OCI-M1 (cell line): ENCODE measurements around the gene ATOH8.

Source experiments
- DNase-seq: peaks from one replicate; lab custom pipeline; 2025; lab: John Stamatoyannopoulos, UW

The ATOH8 gene

DNA sequence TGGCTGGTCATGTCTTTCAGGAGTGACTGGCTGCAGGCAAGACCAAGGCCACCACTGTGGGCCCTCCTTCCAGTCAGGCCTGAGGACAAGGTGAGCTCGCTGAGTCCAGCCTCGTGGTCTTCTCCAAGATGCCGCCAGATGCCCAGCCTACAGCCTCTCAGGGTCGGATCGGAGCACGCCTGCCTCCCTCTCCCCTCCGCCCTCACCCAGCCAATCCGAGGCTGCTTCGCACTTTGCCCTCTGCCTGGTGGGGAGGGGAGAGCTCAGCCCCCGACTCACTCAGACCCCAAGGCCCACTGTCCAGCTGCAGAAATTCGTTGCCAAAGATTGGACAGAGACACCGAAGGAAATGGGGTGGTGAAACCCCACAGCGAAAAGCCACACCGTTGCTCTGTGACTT lies 33.1 kb downstream of the ATOH8 start:
- DNase-seq, result no peak

DNA sequence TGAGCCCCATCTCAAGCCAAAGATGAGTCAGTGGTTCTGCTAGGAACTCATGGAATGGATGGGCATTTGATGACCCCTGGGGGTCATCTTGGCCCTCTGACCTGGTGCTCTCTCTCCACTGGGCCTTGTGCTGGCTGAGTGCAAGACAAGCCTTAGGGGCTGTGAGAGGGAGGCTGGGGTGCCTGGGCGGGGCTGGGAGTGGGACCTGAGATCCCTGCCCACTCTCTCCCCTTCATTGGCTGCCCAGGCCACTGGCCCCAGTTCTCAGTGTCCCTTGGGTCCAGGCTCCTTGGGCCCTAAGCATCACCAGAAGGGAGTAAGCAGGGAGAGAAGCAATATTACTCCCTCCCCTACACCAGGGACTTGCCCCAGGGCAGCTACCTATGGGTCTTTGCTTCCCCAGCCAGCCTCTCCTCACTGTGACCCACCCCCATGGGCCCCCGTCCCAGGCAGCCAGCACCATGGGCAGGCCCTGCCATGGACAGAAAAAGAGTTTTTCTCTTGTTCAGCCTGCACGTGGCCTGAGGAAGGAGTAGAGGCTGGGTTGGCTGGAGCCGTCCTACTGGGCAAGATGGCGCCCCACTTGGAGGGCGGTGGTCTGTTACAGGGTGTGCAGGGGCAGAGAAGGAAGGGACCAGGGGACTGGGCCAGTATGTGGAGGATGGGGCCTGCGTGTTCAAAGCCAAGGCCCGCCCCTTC lies 33.6 kb downstream of the ATOH8 start:
- DNase-seq, result no peak

DNA sequence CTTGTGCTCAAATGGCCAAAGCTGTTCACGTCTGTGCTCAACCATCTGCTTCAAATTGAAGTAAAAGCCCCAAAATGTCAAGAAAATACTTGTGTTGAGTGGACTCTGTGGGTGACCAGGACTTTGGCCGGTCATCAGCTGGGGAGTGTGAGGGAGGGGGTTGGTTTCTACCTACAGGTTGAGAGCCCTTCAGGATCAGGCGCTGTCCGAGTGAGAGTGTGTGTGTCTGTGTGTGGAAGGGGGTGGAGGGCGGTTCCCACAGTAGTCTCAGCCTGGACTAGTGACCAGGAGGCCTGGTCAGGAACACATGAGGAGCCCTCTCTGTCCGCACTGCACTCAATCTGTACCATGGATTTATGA lies 34.2 kb downstream of the ATOH8 start:
- no peak for DNase-seq

DNA sequence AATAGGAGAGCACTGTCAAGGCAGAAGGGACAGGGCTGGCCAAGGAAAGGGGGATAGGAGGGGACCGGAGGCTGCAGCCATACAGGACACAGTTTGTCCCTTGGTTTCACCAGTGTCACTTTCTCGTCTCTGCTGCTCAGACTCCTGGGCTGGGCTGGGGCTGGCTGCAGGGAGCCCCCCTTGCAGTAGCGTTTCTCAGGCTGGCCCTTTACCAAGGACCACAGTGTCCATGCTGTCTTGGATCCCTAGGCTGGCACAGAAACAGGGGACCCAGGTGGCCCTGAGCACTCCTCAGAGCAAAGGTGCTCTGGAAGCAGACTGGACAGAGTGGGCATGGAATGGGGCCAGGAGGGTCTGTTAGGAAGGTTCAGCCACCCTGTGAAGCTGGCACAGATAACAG lies 34.8 kb downstream of the ATOH8 start:
- no peak for DNase-seq

- no peak for DNase-seq
Measured at GRCh38 chr2:85789271-85789670, 35.5 kb downstream of the ATOH8 start.

DNA sequence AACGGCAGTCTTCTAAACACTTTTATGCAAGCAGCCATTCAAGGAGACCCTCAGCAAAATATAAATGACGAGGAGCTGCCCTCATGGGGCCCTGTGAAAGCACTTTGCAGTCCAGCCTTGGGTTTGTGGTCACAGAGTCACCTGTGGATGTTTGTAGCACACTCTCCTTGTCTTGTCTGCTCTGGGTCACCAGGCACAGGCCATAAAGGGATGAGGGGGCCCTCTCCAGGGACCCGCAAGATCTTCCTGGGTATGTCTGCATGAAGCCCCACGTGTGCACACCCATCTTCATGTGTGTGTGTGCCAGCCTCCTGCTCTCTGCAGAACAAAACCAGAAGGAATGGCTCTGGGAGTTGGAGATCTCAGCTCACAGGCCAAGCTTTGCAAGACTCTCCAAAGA lies 36.2 kb downstream of the ATOH8 start:
- DNase-seq, result no peak

GRCh38 chr2:85790499-85791188 lies 36.9 kb downstream of the ATOH8 start:
- DNase-seq, result no peak

DNA sequence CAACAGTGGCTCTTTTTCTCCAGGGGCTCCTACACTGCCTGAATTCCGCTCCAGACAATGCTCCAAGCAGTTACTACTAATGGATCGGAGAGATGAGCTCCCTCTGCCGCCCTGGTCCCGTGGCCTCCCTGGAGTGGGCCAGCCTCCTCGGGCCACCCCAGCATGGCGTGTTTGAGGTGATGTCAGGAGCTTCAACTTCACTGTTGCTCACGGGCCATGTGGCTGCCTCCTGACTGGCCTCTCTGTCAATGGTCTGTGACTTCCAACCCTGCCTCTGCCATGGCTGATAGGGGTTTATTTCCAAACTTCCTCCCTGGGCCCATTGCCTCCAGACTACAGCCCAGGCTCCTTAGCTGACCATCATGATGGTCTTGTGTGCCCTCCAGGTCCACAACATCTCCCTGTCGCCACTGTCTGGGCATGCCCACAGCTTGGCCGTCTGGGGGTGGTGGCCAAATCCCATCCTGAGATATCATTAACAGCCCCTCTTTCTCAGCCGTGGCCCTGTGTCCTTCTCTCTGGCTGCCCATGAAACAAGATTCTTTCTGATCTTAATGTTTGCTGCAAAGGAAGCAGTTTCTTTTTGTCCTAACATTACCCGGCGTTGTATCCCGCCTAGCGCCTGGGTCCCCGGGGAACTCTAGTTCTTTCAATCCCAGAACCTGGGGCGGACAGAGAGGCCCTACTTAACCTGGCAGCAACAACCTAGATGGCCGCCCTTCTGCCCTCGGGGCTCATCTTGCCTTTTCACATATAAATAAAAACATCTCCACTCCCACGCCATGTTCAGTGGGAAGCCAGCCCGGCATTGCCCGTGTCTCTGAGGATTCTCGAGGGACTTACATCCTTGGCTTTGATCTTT lies 38.1 kb downstream of the ATOH8 start:
- no peak for DNase-seq

DNA sequence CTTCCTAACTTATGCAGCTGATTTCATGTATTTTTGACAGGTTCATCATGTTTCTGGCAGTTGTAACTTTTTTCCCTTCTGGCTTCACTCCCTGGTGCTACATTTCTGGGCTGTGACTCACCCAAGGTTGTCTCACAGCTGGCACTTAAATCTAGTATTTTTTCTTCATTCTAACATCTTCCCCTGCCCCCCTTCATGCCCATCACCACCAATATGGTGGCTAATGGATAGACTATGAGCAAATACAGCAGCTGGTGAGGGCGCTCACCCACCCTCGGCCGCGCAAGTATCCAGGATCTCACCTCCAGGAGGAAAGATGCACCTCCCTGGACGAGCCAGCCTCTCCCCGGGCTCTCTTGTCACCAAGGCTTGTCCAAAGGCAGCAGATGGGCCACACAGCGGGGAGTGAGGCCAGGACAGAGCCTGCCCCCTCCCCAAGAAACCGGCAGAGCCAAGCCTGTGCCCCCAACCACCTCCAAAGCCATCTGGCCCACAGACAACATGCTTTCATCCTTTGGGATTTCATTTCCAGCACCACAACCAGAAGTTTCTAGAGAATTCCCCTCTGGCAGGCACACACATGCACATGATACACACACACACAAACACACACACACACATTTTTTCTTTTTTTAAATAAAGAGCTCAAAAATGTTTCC lies 39.1 kb downstream of the ATOH8 start:
- DNase-seq, result no peak

GRCh38 chr2:85793584-85793983 lies 39.8 kb downstream of the ATOH8 start:
- DNase-seq, result no peak

DNA sequence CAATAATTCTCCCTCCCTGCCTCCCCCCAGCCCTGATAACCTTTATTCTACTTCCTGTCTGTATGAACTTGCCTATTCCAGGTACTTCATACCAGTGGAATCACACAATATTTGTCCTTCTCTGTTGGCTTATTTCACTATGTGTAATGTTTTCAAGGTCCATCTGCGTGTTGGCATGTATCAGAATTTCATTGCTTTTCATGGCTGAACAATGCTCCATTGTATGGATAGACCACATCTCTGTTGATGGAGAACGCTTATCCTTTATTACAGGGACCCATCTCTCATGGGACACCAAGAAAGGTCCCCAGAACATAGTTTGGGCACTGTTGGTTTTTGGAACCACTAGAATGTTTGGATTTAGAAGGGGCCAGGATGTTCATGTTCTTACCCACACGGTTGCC lies 40.2 kb downstream of the ATOH8 start:
- no peak for DNase-seq

DNA sequence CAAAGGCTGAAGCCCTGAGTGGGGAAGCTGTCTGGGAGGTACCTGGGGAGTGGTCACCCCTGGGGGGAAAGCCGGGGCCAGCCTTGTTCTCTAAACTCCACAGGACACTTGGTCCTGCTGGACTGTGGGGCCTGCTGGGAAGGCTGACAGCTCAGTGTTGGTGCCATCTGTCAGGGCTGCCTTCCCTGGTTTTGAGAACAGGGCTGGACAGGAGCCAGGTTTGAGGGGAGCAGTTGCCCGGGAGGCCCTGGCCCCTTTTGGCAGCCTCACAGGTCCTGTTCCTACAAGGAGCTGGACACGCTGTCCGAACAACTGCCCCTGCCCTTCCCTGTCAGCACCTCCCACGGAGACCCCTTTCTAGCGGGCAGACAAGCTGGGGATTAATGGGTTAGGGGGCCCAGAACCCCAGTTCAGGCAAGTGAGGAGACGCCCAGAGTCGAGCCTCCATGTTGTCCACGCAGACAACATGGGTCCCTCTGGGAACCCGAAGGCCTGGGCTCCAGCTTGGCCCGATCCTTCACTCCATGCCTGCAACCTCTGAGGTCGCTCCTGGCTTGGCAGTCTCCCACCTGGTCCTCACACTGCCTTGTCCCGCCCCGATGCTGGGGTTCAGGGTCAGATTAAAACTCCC lies 40.8 kb downstream of the ATOH8 start:
- no peak for DNase-seq

GRCh38 chr2:85795331-85796045 lies 41.7 kb downstream of the ATOH8 start:
- DNase-seq, result no peak

- DNase-seq, result no peak
Measured at GRCh38 chr2:85796046-85796340, 42.2 kb downstream of the ATOH8 start.

GRCh38 chr2:85796341-85797262 lies 42.8 kb downstream of the ATOH8 start:
- DNase-seq, result no peak

DNA sequence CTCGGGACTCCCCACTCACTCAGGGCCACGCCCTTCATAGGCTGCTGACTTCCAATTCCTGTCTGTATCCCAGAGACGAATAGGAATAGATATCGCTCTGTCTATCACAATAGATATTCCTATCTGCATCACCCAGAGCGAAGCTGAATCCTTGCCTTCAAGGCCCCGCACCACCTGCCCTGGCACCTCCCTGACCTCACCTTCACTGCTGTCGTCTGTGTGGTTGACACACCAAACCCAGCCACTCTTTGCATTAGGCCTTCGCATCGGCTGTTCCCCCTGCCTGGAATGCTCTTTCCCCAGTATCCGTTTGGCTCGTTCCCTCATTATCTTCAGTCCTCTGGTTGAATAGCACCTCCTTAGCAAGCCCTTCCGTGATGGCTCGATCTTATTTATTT lies 43.5 kb downstream of the ATOH8 start:
- no peak for DNase-seq

DNA sequence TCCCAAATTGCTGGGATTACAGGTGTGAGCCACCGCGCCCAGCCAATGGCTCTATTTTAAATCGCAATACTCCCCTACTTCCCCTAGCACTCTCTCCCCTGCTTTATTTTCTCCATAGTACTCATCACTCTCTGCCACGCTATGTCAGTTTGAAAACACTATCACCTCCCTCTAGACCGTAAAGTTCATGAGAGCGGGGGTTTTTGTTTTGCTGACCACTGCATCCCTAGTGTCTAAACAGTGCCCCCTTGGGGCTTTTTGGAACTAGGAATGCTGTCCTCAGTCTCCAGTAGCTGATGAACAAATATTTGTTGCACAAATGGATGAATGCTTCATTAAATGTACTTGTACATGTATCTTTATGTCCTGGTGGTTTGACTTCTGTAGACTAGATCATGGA lies 44.1 kb downstream of the ATOH8 start:
- peak; percentile 8 for DNase-seq

DNA sequence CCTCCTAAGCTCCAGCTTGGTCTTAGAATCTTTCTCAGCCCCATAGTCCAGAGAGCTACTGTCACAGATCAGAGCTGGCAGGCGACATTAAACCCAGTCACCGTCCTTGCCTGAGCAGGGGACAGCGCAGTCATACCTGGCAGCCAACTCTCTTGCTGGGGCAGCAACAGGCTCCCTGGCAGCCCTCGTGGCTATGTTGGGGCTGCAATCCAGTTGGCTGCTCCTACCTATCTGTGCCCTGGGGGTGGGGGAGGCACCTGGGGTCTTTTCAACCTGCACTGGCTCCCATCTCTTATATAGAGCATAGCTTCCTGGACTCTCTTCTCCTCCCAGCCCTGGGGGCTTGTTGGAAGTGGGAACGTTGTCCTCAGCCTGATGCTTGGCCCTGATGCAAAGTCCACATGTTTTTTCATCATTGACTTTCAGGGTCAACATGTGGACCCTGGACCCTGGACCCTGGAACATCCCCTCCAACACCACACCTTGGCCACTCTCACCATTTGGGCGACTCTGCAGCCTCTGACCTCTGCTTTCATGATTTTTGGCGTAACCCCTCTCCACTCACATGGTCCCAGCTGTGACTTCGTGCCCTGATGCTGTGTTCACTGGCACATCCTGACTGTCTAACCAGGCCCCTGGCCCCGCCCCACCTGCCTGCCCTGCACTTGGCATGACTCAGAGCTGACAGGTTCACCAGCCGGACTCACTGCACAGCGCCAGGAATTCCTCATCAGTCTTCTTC lies 45.6 kb downstream of the ATOH8 start:
- DNase-seq, result no peak

DNA sequence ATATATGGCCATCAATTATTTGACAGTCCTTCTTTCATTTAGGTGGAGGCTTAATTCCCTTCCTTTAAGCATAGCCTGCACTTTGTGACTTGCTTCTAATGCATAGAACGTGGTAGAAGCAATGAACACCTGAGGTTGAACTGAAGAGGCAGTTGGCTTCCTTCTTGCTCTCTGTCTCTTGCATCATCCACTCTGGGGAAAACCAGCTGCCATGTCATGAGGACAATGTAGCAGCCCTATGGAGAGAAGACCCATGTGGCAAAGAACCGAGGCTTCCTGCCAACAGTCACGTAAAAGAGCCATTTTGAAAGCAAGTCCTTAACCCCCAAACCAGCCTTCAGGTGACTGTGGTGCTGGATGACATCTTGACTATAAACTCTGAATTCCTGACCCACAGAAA lies 46.8 kb downstream of the ATOH8 start:
- DNase-seq, result peak; percentile 4

- no peak for DNase-seq
Measured at GRCh38 chr2:85801871-85802270, 48.1 kb downstream of the ATOH8 start.
